ENCODE results near the gene MSH5.

GRCh38 chr6:31758281-31758680 lies 18.5 kb downstream of the MSH5 start:
- TF ChIP-seq CTCF (IDR thresholded peaks at IDR 0.05; ENCODE audit: low read length): no peak
- TF ChIP-seq EZH2 (IDR thresholded peaks at IDR 0.05; ENCODE audit: borderline replicate concordance, low read length): no peak

Data from OCI-LY1 (cell line).